Measurements from ENCODE around the gene PLA2G5. TPM values are rescaled to one million over a fixed set of nuclear protein-coding genes. Genes with fewer than 3 reads are reported as not detected.

Gene PLA2G5
- total RNA-seq, 1 donor from 2014 or later, result 5.8 TPM

GRCh38 chr1:20087668-20088067 lies 17.7 kb downstream of the PLA2G5 start:
- DNase-seq (ENCODE audit: low spot score), result no peak
- no peak for ATAC-seq

- ATAC-seq, result no peak
Observed at GRCh38 chr1:20089328-20090077, 19.5 kb downstream of the PLA2G5 start.

GRCh38 chr1:20090119-20090518 lies 20.1 kb downstream of the PLA2G5 start:
- no peak for DNase-seq (ENCODE audit: low spot score)

More at GRCh38 chr1:20089328-20090077, 19.5 kb downstream of the PLA2G5 start:
- no peak for DNase-seq (ENCODE audit: low spot score)

GRCh38 chr1:20090641-20091040 lies 20.6 kb downstream of the PLA2G5 start:
- ATAC-seq, result no peak

More at GRCh38 chr1:20090119-20090518, 20.1 kb downstream of the PLA2G5 start:
- no peak for ATAC-seq

GRCh38 chr1:20093303-20093702 lies 23.3 kb downstream of the PLA2G5 start:
- no peak for DNase-seq (ENCODE audit: low spot score)
- no peak for ATAC-seq

More at GRCh38 chr1:20090641-20091040, 20.6 kb downstream of the PLA2G5 start:
- no peak for DNase-seq (ENCODE audit: low spot score)

- DNase-seq (ENCODE audit: low spot score), result no peak
- ATAC-seq, result no peak
Observed at GRCh38 chr1:20093940-20094391, 24.0 kb downstream of the PLA2G5 start.

- ATAC-seq, result peak; percentile 75
- no peak for DNase-seq (ENCODE audit: low spot score)
Observed at GRCh38 chr1:20095564-20096434, 25.8 kb downstream of the PLA2G5 start.

- no peak for DNase-seq (ENCODE audit: low spot score)
- no peak for ATAC-seq
Observed at GRCh38 chr1:20096840-20097447, 26.9 kb downstream of the PLA2G5 start.

- DNase-seq (ENCODE audit: low spot score), result no peak
- no peak for ATAC-seq
Observed at GRCh38 chr1:20099533-20099932, 29.5 kb downstream of the PLA2G5 start.

GRCh38 chr1:20100632-20101355 lies 30.8 kb downstream of the PLA2G5 start:
- DNase-seq (ENCODE audit: low spot score) (no peak), ATAC-seq (peak; percentile 93)

- no peak for DNase-seq (ENCODE audit: low spot score)
- no peak for ATAC-seq
Observed at GRCh38 chr1:20102875-20103274, 32.9 kb downstream of the PLA2G5 start.

GRCh38 chr1:20105856-20106255 lies 35.9 kb downstream of the PLA2G5 start:
- no peak for DNase-seq (ENCODE audit: low spot score)
- no peak for ATAC-seq

- ATAC-seq, result no peak
- DNase-seq (ENCODE audit: low spot score), result no peak
Observed at GRCh38 chr1:20107351-20107750, 37.4 kb downstream of the PLA2G5 start.

- ATAC-seq (no peak), DNase-seq (ENCODE audit: low spot score) (no peak)
Observed at GRCh38 chr1:20107796-20108195, 37.8 kb downstream of the PLA2G5 start.

GRCh38 chr1:20108366-20109123 lies 38.6 kb downstream of the PLA2G5 start:
- ATAC-seq, result no peak
- DNase-seq (ENCODE audit: low spot score), result no peak

- DNase-seq (ENCODE audit: low spot score) (no peak), ATAC-seq (no peak)
Observed at GRCh38 chr1:20109223-20109856, 39.3 kb downstream of the PLA2G5 start.

GRCh38 chr1:20110679-20111078 lies 40.7 kb downstream of the PLA2G5 start:
- no peak for DNase-seq (ENCODE audit: low spot score)
- no peak for ATAC-seq

- ATAC-seq (no peak), DNase-seq (ENCODE audit: low spot score) (no peak)
Observed at GRCh38 chr1:20111452-20111851, 41.5 kb downstream of the PLA2G5 start.

- DNase-seq (ENCODE audit: low spot score) (no peak), ATAC-seq (no peak)
Observed at GRCh38 chr1:20112279-20113000, 42.4 kb downstream of the PLA2G5 start.

All from left lobe of liver (tissue), 2 donors.